NOMO-1 (cell line): ENCODE results near the gene TLK1.

Experiments
- DNase-seq, 2 experiments: peaks; one replicate each; lab custom pipeline; 2025; ENCODE audit not compliant: unreplicated experiment in 2 of 2; lab: John Stamatoyannopoulos, UW

Gene TLK1

DNA sequence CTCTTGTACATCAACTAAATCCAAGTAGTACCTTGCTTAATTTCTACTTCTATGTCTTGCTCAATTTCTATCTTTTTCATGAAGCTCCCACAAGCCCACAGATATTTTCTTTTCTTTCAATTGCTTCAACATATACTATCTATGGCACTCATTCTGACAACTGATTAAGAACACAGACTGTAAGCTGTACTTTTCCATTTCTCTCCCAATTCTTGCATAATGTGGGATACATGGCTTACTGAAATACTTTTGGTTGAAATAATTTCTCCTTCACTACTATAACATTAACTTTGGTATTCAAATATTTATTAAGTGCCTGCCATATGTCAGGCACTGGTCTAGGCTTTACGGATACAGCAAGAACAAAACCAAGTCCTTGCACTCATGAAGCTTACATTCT lies 146.8 kb downstream of the TLK1 start:
- DNase-seq = no peak

DNA sequence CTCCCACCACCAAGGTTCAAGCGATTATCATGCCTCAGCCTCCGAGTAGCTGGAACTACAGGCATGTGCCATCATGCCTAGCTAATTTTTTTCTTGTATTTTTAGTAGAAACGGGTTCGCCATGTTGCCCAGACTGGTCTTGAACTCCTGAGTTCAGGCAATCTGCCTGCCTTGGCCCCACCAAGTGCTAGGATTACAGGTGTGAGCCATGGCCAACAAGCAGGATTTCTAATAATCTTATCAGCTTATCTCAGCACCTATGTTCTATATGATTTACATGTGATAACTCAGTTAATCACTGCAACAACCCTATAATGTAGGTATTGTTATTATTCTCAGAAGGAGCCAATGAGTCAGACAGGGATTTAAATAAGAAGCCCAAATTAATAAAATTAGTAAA lies 151.3 kb downstream of the TLK1 start:
- DNase-seq = no peak

DNA sequence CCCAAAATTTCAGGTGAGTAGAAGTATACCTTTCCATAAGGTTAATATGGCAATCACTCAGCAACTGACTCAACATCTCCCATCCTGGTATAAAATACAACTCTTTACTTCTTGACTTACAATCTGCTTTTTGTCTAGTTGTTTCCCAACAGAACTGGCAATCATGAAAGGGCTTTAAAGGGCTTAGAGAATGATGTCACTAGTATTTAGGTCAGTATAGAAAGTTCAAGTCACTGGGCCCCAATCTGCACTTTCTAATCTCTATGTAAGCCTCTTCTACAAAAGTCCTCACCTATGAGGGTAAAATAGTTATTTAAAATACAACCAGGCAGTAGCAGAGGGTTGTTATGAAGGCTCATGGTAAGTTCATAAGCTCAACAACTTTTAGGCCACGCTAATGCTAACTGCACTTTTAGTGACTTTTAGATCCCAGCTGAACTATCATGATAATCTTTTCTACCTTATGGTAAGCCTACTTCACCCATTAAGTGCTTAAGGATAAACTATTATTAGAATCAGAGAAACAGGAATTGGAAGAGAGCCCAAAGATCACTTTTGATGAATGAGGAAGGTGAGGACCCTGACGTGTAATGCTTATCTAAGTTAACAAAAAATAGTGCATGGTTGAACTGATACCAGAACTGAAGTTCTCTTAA lies 152.0 kb downstream of the TLK1 start:
- no peak for DNase-seq

DNA sequence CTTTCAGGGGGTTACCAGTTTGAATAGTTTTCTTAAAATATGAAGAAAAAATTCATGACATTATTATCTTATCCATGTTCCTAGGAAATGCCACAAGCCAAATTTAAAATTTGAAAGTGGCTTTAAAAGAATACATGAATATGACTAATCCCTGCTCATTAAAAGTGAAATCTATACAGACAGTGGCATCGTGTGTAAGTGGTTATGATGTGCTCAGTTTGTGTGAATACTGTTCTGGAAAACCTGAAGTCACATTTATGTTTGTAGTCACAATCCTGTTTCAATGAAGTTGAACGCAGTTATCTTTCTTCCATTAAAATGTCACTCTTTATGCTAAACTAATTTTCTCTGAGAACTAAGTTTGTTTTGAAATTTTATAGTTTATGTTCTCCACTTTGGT lies 155.9 kb downstream of the TLK1 start:
- no peak for DNase-seq

DNA sequence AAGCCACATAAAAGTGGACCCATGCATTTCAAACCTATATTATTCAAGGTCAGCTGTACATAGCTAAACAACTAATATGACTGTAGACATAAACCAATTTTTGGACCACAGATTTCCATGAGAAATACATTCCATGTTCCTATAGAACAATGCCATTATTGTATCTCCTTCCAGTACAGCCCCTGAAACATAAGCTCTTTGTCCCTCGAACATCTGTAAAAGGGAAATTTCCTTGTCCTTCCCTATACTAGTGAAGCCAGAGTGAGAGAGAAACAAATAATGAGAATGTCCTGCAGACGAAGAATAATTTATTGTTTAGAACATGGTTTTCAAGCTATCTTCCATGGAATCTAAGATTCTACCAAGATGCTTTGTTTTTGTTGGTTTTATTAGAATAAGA lies 156.3 kb downstream of the TLK1 start:
- DNase-seq = no peak

DNA sequence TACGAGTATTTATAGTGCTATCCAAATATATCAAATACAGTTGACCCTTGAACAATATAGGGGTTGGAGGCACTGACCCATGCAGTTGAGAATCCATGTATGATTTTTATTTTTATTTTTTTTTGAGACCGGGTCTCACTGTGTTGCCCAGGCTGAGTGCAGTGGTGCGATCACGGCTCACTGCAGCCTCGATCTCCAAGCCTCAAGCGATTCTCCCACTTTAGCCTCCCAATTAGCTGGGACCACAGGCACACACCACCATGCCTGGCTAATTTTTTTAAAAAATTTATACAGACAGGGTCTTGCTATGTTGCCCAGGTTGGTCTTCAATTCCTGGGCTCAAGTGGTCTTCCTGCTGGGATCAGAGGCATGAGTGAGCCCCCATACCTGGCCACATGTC lies 161.0 kb downstream of the TLK1 start:
- no peak for DNase-seq

DNA sequence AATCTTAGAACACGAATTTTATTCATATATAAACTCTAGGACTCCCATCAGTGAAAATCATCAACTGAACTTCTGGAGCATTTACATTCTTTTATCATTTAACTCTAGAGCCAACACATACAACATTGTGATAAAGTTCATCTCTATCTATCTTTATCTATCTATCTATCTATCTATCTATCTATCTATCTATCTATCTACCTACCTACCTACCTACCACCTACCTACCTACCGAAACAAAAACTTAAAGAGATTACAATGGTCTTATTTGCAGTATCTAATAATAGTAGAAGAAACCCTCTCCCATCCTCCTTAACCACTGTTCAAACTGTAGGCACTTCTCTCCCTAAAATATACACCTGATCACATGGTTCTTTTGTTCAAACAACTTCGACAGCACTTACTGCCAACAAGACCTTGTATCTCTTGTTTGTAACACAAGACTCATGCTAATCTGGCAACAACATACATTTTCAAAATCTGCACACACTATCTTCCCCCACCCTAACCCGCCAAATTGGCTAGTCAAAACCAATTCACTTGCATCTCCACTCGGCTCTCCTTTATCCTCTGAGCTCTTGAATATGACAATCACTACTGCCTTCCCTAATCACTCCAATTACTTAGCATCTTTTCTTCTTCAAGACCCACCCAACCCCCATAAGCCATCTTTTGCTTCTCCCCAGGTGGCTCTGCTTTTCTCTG lies 162.6 kb downstream of the TLK1 start:
- DNase-seq = no peak

DNA sequence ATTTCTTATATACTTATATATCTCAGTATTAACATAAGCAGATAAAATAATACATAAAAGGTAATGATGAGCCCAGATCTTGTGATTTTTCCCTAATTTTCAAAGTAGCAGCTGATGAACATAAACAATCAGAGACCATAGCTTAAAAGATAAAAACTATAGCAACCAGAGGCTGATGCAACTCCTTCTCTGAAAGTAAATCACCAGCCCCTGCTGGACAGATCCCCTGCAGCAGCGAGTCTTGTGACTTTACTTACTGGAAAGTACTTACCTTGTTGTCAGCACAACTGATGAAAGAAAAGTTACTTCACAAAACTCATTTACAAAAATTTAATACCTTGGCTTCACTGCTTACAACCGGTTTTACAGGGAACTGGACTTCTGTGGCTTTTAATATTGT lies 164.4 kb downstream of the TLK1 start:
- DNase-seq = no peak

DNA sequence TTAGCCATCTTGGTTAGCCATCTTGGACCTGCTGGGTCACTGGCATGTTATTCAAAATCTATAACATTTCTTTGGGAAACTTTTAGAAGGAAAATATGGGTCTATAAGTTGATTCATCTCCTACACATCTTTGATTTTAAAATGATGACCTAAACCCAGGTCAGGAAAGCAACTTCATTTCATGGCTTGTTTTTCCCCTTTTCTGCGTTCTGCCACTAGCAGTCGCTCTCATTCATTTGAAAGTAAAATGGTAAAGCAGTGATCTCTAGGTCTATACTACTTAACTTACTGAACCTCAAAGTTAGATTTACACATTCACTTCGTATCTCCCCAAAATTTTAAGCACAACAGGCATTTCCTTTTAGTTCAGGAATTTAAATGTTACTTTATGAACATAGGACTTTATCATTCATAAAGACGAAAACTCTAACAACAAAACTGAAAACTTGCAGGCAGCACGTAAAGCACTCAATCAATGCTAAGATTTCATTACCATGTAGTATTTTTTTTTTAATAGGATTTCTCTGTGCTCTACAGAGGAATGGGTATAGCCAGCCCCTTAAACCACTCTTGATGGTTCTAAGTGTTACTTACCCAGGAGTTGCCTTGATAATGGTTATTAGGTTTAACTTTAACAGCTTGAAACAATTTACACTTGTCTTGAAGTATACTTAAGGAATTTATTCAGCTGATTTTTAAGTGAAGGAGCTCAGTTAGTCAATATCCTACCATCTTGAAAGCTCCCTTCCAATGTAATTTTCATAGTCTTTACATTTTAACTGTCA lies 169.1 kb downstream of the TLK1 start:
- DNase-seq = no peak

DNA sequence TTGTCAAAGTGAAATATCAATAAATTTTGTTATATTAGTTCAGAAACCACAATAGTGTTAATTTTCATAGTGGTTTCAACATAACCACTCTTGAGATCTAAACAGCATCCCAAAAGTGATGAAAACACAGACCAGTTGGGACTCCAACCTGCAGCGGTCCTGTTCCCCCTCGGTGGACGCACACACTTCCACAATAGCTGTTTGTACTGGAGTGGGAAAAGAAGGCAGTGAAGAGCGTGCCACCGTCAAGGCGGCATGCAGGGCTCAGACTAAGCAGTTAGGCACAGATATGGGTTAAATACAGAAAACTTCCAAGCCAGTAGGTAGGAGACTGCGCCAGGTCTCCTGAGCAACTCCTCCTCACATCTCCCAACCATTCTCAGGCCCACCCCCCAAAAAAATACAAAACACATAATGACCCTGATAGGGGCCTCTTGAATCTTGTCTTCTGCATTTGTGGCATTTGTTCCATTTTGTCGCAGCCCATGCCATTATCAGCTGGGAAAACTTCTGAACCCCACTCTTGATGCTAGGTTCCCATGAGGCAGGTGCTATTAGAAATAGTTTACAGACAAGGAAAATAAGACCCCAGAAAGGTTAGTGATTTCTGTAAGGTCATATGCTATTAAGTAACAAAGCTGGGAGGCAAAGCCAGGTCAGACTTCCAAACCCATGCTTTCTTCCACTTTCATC lies 174.0 kb downstream of the TLK1 start:
- DNase-seq = no peak

DNA sequence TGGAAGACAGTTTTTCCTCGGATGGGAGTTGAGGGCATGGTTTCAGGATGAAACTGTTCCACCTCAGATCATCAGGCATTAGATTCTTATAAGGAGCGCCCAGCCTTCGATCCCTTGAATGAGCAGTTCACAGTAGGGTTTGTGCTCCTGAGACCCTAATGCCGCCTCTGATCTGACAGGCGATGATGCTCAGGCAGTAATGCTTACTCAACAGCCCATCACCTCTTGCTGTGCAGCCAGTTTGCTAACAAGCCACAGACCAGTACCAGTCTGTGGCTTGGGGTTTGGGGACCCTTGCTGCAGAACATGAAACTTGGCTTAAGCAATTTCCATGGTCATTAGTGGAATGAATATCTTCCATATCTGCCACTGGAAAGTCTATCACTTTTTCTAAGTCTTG lies 175.3 kb downstream of the TLK1 start:
- no peak for DNase-seq

DNA sequence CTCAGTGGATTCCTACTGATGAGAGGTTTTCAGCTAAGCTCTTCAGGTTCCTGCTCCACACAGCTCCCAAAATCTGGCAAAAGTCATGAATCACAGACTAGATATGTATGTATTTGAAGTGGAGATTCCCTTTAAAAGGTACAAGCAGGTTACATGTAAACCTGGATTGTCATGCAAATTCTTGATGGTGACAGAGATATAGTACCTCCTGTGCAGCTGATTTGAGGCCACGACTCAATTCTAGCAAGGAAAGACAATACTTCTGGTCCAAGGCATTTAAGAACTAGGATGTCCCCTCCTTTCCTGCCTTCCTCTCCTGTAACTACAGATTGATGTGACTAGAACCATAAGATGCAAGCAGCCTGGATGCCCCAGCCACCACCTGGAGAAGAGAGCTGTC lies 176.6 kb downstream of the TLK1 start:
- DNase-seq = no peak

DNA sequence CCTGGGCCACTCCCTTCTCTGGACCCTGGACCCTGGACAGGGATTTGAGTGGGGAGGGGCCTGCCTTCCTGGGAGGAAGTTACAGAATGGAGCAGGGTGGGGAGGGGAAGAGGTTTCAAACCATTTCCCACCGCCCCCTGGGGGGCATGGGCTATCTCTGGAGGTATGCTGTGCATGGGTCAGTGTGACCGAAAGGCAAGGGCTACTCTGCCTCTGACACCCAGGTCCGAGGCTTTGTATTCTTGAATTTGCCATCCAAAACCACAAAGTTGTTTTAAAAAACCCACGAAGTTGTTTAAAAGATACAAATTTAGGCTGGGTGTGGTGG lies 184.8 kb downstream of the TLK1 start:
- no peak for DNase-seq

DNA sequence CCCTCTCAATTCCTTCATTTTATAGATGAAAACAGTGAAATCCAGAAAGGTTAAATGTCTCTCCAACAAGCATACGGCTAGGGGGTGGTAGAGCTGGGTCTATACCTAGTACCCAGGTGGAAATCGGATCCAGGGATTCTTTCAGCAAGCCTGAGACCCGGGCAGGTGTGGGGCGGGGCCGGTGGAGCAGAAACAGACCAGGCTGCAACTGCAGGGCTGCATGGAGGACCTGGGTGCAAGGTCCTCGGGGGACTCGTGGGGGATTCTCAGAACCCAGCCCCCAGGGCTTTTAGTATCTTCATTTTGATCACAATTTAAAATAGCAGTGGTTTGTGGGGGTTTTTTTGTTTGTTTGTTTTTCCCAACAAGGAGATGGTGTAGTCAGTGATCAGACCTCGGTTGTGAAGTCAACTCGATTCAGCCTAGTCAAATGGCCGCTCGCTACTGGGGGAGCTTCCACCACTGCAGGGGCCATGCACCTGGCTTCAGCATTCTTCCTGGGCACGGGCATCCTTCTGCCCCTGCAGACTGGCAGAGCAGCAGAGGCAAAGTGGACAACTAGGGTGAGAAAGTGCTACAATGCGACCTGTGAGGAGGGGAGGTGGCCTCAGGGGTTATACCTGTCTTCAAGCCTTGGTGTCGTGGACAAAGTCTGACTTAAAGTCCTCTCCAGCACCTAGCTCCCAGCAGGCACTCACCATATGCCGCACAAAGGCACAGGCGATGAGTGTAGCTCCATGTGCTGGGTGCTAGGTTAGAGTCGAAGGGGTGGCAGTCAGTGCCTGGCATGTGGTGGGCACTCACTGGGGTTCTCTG lies 185.4 kb downstream of the TLK1 start:
- no peak for DNase-seq

DNA sequence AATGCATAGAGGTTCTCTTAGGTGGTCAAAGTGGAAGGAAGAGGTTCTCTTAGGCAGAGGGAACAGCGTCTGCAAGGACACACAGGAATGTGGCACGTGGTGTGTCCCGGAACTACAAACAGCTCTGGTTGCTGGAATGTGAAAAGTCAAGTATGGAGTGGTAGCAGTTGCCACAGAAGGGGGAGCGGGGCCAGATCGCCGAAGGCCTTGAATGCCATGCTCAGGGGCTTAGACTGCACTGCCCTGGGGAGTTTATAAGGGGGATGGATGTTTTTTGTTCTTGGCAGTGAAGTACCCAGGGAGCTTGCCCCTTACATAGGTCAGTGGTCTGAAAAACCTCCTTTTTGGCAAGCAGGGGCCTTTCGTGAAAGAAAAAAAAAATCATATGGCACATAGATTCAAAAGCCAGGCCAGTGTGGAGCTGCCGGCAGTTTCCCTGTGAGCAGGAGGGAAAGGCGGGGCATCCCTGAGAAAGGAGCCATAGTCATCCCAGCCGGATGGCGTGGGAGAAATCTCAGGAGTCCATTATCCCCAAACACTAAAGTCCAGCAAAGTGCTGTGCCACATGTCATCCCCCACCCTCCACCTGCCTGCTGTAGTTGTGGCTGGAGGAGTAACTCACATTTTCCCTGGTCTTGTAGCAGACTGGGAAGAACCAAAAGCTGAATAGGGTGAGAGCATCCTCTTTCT lies 186.2 kb downstream of the TLK1 start:
- no peak for DNase-seq

DNA sequence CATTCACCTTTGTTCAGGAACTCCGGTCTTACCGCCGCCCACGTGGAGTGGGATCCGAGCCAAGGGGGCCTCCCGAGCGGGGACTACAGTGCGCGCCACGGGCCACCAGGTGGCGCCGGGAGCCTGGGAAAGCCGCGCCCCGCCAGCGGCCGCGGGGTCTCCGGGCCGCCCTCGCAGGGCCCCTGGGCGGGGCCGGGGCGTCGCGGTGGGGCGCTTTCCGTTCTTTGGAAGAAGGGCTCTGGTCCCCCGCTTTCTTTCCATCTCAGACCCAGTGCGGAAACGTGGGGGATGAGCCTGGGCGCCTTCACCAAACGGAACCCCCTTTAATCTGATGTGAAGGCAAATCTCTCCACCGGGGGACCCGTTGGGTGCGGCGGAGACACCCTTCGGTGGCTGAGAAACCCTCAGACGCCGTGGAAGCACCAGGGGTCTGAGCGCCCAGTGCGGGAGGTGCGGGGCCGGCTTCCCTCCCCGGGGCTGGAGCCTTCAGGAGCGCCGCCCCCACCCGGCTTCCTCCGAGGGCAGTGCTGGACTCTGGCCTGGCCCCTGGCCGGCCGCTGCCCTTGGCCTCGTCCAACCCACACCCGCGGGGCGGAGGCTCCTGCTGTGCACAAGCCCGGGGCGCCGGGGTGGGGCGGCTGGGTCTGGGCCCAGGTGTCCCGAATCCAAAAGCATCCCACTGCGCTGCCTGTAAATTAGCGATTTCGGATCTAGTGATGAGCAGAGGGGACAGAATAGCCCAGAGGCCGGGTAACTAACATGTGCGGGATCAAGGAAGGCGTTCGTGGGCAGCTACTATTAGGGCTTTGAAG lies 187.0 kb downstream of the TLK1 start:
- peak; percentile 64 to 75 for DNase-seq

DNA sequence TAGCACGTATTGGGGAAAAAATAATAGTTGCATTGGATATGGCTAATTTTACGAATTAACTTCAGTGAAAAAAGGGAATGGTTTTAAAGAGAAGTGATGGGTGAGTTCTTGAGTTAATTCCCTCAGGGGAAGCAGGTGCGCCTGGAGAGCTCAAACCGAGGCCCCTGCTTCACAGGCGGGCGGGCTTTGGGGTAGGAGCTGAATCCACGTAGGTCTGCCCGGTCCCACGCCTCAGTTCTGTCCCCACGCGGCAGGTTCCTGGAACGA lies 187.5 kb downstream of the TLK1 start:
- DNase-seq = no peak

DNA sequence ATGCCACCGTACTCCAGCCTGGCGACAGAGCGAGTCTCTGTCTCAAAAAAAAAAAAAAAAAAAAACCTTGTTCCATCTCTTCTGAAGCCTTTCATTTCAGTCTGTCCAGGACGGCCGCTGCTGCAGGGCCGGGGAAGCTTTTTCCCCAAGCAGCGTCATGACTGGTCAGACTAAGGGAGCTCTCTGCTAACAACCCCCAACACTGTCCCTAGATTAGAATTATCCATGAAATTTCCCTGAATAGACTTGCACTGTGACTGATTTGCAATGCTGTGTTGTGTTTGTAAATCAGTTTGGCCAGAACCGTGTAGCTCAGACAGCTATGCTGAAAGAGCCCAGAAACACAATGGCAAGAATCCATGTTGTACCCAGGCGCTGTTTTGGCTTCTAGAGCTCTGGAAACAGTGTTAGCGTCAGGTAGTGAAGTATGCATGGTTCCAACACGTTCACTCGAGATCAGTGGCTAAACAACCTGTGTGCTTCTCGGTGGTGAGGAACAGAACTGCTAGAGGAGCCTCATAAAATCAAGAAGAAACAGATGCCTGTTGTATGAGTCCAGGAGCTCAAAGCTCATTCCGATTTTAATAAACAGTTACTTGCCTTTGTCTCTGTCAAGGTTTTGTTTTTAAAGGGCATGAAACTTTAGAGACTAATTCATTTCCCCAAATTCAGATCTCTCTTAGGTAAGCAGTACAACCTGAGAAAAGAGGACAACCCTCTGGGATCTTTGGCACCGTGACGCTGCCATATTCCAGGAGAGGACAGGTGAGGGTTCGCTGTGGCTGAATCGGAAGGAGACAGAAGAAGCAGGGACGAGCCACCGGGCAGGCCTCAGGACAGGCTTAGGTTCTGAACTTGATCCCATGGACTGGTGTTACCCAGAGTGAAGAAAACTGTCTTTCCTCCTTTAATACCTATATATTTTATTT lies 188.1 kb downstream of the TLK1 start:
- DNase-seq = no peak

DNA sequence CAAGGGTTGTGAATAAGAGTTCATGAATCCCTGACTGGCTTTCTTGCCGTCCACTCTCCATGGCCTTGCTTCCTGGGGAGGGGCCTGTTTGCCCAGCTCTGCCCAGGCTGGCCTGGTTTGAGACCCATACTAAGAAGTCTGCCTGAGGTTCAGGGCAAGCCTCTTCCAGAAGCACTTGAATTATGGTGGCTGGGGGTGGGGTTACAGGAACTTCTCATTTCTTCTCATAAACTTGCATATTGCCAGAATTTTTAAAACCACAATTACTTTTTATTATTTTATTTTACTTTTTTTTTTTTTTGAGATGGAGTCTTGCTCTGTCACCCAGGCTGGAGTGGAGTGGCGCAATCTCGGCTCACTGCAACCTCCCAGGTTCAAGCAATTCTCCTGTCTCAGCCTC lies 189.6 kb downstream of the TLK1 start:
- no peak for DNase-seq
